Measurements from ENCODE around the gene MARVELD1. TPM values are rescaled to one million over a fixed set of nuclear protein-coding genes. Genes with fewer than 3 reads are reported as not detected.

The MARVELD1 gene
- total RNA-seq, 1 experiment from 2014 or later, result 17.6 TPM

DNA sequence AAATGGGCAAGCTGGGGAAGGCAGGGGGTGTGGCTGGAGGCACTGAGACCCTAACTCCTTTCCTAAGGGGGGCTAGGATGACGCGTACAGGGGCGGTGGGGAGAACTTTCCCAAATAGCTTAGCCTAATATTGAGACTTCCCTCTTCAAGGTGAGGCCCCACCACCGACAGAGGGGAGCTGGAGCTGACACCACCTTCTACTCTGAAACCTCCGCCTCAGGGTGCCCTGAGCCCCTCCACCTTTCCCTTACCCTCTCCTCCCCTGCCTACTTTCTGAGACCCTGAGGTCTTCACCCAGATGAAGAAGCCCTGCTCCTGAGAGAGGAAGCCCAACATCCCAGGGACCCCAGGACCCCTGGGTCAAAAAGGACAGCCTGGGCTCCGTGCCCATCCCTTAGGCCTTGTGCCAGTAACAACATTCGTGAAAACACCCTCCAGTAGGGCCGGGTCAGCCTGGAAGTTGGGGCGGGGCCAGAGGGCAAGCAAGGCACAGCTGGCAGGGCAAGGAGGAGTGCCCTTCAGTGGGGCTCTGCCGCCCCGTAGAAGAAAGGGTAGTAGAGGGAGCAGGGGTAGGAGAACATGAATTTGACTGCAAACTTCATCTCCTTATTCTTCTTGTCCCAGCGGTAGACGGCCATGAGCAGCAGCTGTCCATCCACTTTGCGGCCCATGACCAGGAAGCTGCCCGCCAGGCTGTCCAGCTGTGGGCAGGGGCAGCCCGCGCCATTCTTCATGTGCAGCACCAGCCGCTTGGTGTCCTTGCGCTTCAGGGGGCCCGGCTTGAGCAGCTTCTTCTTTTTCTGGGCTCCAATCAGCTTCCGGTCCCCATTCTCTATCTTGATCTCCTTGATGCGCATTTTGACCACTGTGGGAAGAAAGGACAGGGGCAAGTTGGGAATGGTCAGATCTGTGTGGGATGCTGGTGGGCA is 53.7 kb downstream of the MARVELD1 start:
- H3K4me2 ChIP-seq (ENCODE audit: low read length), result no peak overlapping the region
- ChIA-PET POLR2A (ENCODE audit: unreplicated experiment) (no interaction called here), CTCF (no interaction called here)
- H4K20me1 ChIP-seq (ENCODE audit: low read length), result no peaks in the 10 kb centered on the region
- H3K79me2 ChIP-seq (ENCODE audit: low read length), result no peaks in the 10 kb centered on the region
- H3F3A ChIP-seq (ENCODE audit: low read length, unreplicated experiment), result no peaks in the 10 kb centered on the region
- H3K36me3 ChIP-seq (ENCODE audit: low read depth, low read length), result no peaks in the 10 kb centered on the region
- DNase-seq, result no peak
- no peak overlapping the region for H2AFZ ChIP-seq (ENCODE audit: low read length)
- ATAC-seq, result no peak
- no TSS peak for BruUV-seq (replicated peaks)
- no peaks in the 10 kb centered on the region for H3K9me2 ChIP-seq (replicated peaks; ENCODE audit: low read length)
- no peaks in the 10 kb centered on the region for H3K9me3 ChIP-seq (ENCODE audit: low read length)
- TF ChIP-seq, protein P1, sequence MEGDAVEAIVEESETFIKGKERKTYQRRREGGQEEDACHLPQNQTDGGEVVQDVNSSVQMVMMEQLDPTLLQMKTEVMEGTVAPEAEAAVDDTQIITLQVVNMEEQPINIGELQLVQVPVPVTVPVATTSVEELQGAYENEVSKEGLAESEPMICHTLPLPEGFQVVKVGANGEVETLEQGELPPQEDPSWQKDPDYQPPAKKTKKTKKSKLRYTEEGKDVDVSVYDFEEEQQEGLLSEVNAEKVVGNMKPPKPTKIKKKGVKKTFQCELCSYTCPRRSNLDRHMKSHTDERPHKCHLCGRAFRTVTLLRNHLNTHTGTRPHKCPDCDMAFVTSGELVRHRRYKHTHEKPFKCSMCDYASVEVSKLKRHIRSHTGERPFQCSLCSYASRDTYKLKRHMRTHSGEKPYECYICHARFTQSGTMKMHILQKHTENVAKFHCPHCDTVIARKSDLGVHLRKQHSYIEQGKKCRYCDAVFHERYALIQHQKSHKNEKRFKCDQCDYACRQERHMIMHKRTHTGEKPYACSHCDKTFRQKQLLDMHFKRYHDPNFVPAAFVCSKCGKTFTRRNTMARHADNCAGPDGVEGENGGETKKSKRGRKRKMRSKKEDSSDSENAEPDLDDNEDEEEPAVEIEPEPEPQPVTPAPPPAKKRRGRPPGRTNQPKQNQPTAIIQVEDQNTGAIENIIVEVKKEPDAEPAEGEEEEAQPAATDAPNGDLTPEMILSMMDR (conservative IDR thresholded peaks at IDR 0.05; ENCODE audit: low read depth, low read length), result no peak
- no peak for TF ChIP-seq EZH2 (IDR thresholded peaks at IDR 0.05; ENCODE audit: low read length, unreplicated experiment)
- TF ChIP-seq EZH2phosphoT487 (IDR thresholded peaks at IDR 0.05; ENCODE audit: borderline replicate concordance, low read length), result no peak
- no peak overlapping the region for H3K9ac ChIP-seq (ENCODE audit: low read length)
- peaks cover 7% of the 10 kb centered on the region; the same call in 1 of the 2 replicates for H3K27me3 ChIP-seq (ENCODE audit: low read length)
- intact Hi-C loops (cut with micrococcal nuclease), result no loop called here
- H3K27ac ChIP-seq (ENCODE audit: low read length), result no peak overlapping the region
- no peaks in the 10 kb centered on the region for H3K4me1 ChIP-seq (ENCODE audit: insufficient read depth, low read length)
- H3K4me3 ChIP-seq (ENCODE audit: low read length), result no peak overlapping the region

Other genes starting within 250 kb of the MARVELD1 start
- gene MMS19, start 215.3 kb upstream of the MARVELD1 start, total RNA-seq (2014; rRNA removed), result 65.5 and 78.2 TPM in 2 replicates
- 18.5 and 32.3 TPM in 2 replicates for gene UBTD1, start 214.8 kb upstream of the MARVELD1 start, total RNA-seq (2014; rRNA removed)
- gene ANKRD2, start 141.0 kb upstream of the MARVELD1 start, total RNA-seq (2014; rRNA removed), result 1.7 and 1.8 TPM in 2 replicates
- 0.15 TPM in 1 of 2 replicates, not detected in the other for gene HOGA1, start 129.3 kb upstream of the MARVELD1 start, total RNA-seq (2014; rRNA removed)
- not detected in 2 replicates for gene C10orf62, start 124.0 kb upstream of the MARVELD1 start, total RNA-seq (2014; rRNA removed)
- 6.5 and 12.9 TPM in 2 replicates for gene MORN4, start 80.2 kb upstream of the MARVELD1 start, total RNA-seq (2014; rRNA removed)
- 18.7 and 19.4 TPM in 2 replicates for gene PI4K2A, start 73.1 kb upstream of the MARVELD1 start, total RNA-seq (2014; rRNA removed)
- gene AVPI1, start 26.5 kb upstream of the MARVELD1 start, total RNA-seq (2014; rRNA removed), result 40.7 and 44.5 TPM in 2 replicates
- 13.1 and 15.0 TPM in 2 replicates for gene ZFYVE27, start 23.4 kb downstream of the MARVELD1 start, total RNA-seq (2014; rRNA removed)
- not detected in 2 replicates for gene SFRP5, start 58.3 kb downstream of the MARVELD1 start, total RNA-seq (2014; rRNA removed)
- gene GOLGA7B, start 136.1 kb downstream of the MARVELD1 start, total RNA-seq (2014; rRNA removed), result 0.26 and 0.29 TPM in 2 replicates

Measured in PC-3 (cell line).